ENCODE measurements around the gene PP2D1.

GRCh38 chr3:20028905-20029331 lies 16.9 kb upstream of the PP2D1 start:
- TF ChIP-seq CTCF (IDR thresholded peaks at IDR 0.05) (no peak), ZFX (IDR thresholded peaks at IDR 0.05; ENCODE audit: borderline replicate concordance) (no peak)
